Endothelial cell of umbilical vein (primary cell): ENCODE data around the gene AKAP12. TPM values are rescaled to one million over a fixed set of nuclear protein-coding genes. Genes with fewer than 3 reads are reported as not detected.

Experiments
- BruUV-seq: library from RNA; stranded (reverse); fragments of 400-500 nt; replicated peaks from 2 replicates; lab custom pipeline; 2021; lab: Mats Ljungman, UMichigan
- CTCF ChIA-PET: fragments of 300-600, 350-600 bp; sonication (Branson Sonifier 250); formaldehyde crosslinking; loops from one replicate; lab custom pipeline; 2021; ENCODE audit warnings: antibody characterized with exemption, inconsistent platforms; lab: Charles Lee
- POLR2A ChIA-PET: fragments of 300-600, 350-600 bp; sonication (Branson Sonifier 250); formaldehyde crosslinking; loops from one replicate; lab custom pipeline; 2021; ENCODE audit warnings: antibody characterized with exemption, inconsistent platforms; lab: Charles Lee
- DNase-seq: peaks from one replicate; pipeline ENCODE4 v3.0.0-alpha.2; 2011; ENCODE audit warnings: low read depth, low spot score
- FAIRE-seq: peaks from 2 replicates; lab custom pipeline; 2011; peaks lifted over from hg19 to GRCh38; lab: Jason Lieb, UNC
- H2AFZ ChIP-seq: 2 replicates; pipeline ENCODE4 v1.6.0; 2012; ENCODE audit warnings: low read depth, low read length, control low read depth, inconsistent platforms
- H3K27ac ChIP-seq: 2 replicates; pipeline ENCODE4 v1.5.1; 2011; ENCODE audit warnings: low read depth, mild to moderate bottlenecking, control low read depth, low read length, moderate library complexity; ENCODE audit not compliant: insufficient read depth
- H3K27me3 ChIP-seq, 2 experiments: 2 replicates each; pipeline versions ENCODE4 v1.6.0 to v1.6.1; 2011; ENCODE audit warnings: low read length in 2 of 2, mixed read lengths in 1 of 2; ENCODE audit not compliant: control insufficient read depth in 2 of 2, insufficient read depth in 2 of 2
- H3K36me3 ChIP-seq, 2 experiments: 2 replicates in 1 of 2; 3 replicates in 1 of 2; pipeline ENCODE4 v1.5.1; 2011; ENCODE audit warnings: low read length in 2 of 2, mild to moderate bottlenecking in 1 of 2, moderate library complexity in 1 of 2; ENCODE audit not compliant: control insufficient read depth in 2 of 2, insufficient read depth in 2 of 2; ENCODE audit errors: extremely low read depth in 1 of 2
- H3K4me1 ChIP-seq: 3 replicates; pipeline ENCODE4 v1.5.1; 2011; ENCODE audit warnings: mild to moderate bottlenecking, low read length; ENCODE audit not compliant: control insufficient read depth, insufficient read depth; ENCODE audit errors: extremely low read depth
- H3K4me2 ChIP-seq: 2 replicates; pipeline ENCODE4 v1.6.1; 2011; ENCODE audit warnings: low read length, control low read depth, mixed read lengths; ENCODE audit not compliant: insufficient read depth
- H3K4me3 ChIP-seq, 3 experiments: fragments of 200-600 bp in 1 of 3; sonication (generic), shearing (Covaris generic) in 1 of 3; replicated peaks in 1 of 3; 2 replicates each; pipeline ENCODE4 v1.5.1; 2011 to 2016; ENCODE audit warnings: control low read depth in 3 of 3, low read length in 3 of 3, mild to moderate bottlenecking in 2 of 3, inconsistent platforms in 1 of 3, low read depth in 1 of 3, moderate library complexity in 1 of 3; ENCODE audit not compliant: insufficient read depth in 1 of 3
- H3K79me2 ChIP-seq: 2 replicates; pipeline ENCODE4 v1.6.0; 2012; ENCODE audit warnings: low read length, inconsistent platforms; ENCODE audit not compliant: control insufficient read depth, insufficient read depth
- H3K9ac ChIP-seq: replicated peaks from 2 replicates; pipeline ENCODE3; 2011; ENCODE audit warnings: low read length, control low read depth; ENCODE audit not compliant: insufficient read depth; ENCODE audit errors: extremely low read depth
- H3K9me1 ChIP-seq: replicated peaks from 3 replicates; pipeline ENCODE4 v1.6.0; 2011; ENCODE audit warnings: mild to moderate bottlenecking, low read length; ENCODE audit not compliant: control insufficient read depth, insufficient read depth; ENCODE audit errors: extremely low read depth
- H3K9me3 ChIP-seq: replicated peaks from 2 replicates; pipeline ENCODE4 v1.5.1; 2012; ENCODE audit warnings: low read length, inconsistent platforms; ENCODE audit not compliant: control insufficient read depth, insufficient read depth
- H4K20me1 ChIP-seq: replicated peaks from 2 replicates; pipeline ENCODE3; 2011; ENCODE audit warnings: mild to moderate bottlenecking, low read length; ENCODE audit not compliant: control insufficient read depth, insufficient read depth; ENCODE audit errors: extremely low read depth
- EZH2 ChIP-seq: IDR thresholded peaks from 2 replicates; pipeline ENCODE4 v1.6.1; 2012; ENCODE audit warnings: borderline replicate concordance, low read depth, mild to moderate bottlenecking, moderate library complexity, low read length, inconsistent platforms; ENCODE audit not compliant: severe bottlenecking
- FOS ChIP-seq: IDR thresholded peaks from 2 replicates; pipeline ENCODE4 v1.6.1; 2011; ENCODE audit warnings: mild to moderate bottlenecking, low read length, moderate library complexity, borderline replicate concordance; ENCODE audit not compliant: insufficient read depth
- GATA2 ChIP-seq: IDR thresholded peaks from 2 replicates; pipeline ENCODE4 v1.7.0; 2011; ENCODE audit warnings: low read depth, mild to moderate bottlenecking, moderate library complexity, mixed read lengths, low read length; ENCODE audit not compliant: insufficient read length, insufficient read depth
- JUN ChIP-seq: IDR thresholded peaks from 2 replicates; pipeline ENCODE4 v1.6.1; 2011; ENCODE audit warnings: borderline replicate concordance, low read depth; ENCODE audit not compliant: insufficient read length, insufficient read depth
- MYC ChIP-seq: IDR thresholded peaks from one replicate; pipeline ENCODE4 v1.6.1; 2011; ENCODE audit warnings: mild to moderate bottlenecking, low read depth, low read length
- POLR2A ChIP-seq: IDR thresholded peaks from 2 replicates; pipeline ENCODE4 v1.6.1; 2012; ENCODE audit warnings: low read depth, mild to moderate bottlenecking, control low read depth, low read length
- POLR2AphosphoS5 ChIP-seq: IDR thresholded peaks from 2 replicates; pipeline ENCODE4 v1.6.1; 2012; ENCODE audit warnings: low read depth, mild to moderate bottlenecking, control low read depth, low read length, moderate library complexity; ENCODE audit not compliant: insufficient read depth
- dilution Hi-C: fragments of 300-500 bp; cut with MboI; formaldehyde crosslinking; loops from one replicate; pipeline ENCODE4 v1.15.0; 2019; ENCODE audit warnings: low sequenced_read_pairs; ENCODE audit not compliant: extremely low pct_ligation_motif_present
- intact Hi-C: fragments of 100-400 bp; cut with micrococcal nuclease; formaldehyde crosslinking; loops from one replicate; pipeline ENCODE4 v1.10.0; 2022
- polyA plus RNA-seq, 4 experiments: library from polyadenylated mRNA; depleted of rRNA in 3 of 4; stranded (reverse) in 3 of 4; unstranded in 1 of 4; fragments of >200 nt; gene quantifications; 2 replicates each; pipeline versions ENCODE4 v1.2.1 to v1.2.3, GENCODE V29; 2011 to 2012; ENCODE audit warnings: missing spikeins in 1 of 4
- total RNA-seq: library from RNA; stranded (reverse); gene quantifications from 2 replicates; pipeline ENCODE4 v1.2.3, GENCODE V29; 2021
- TF ChIP-seq, protein P1 (sequence below), 2 donors: IDR thresholded peaks; 1 replicate in 1 of 2; 2 replicates in 1 of 2; pipeline ENCODE4 v1.5.1; 2011; ENCODE audit warnings: low read length in 2 of 2, mild to moderate bottlenecking in 2 of 2, moderate library complexity in 2 of 2, control low read depth in 1 of 2, inconsistent platforms in 1 of 2, low read depth in 1 of 2; ENCODE audit not compliant: insufficient read depth in 1 of 2; ENCODE audit errors: extremely low read depth in 1 of 2
- TF ChIP-seq, protein P2 (sequence below): IDR thresholded peaks from 2 replicates; pipeline ENCODE4 v1.6.1; 2011; ENCODE audit not compliant: insufficient read depth, insufficient read length

Gene AKAP12
- total and polyA plus RNA-seq, 2 donors (not counting 3 experiments of a cell fraction or from before 2014, with no cell fraction given) = 46.9 to 340 TPM

- DNase-seq (no peak), FAIRE-seq (no peak)
- TF ChIP-seq EZH2 (no peak), JUN (no peak), POLR2A (no peak)
Observed at GRCh38 chr6:151284012-151284411, 44.2 kb downstream of the AKAP12 start.

DNA sequence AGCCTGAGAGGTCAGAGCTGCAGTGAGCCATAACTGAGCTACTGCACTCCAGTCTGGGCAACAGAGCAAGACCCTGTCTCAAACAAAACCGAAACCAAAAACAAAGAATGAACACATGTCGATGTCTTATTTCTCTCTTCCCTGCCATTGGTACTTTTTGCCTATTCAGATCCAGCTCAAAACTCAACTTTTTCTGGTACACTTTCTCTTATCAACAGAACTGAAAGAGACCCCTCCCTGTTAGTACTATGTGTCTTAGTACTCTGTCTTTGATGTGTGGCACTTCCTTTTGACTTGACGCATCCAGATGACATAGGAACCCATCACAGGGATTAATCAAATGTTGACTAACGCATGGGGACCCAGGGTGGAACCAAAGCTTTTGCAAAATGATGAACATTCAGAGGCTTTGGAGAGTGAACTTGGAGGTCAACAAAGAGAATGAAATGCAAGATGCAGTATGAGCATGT, 44.8 kb downstream of the AKAP12 start:
- TF ChIP-seq POLR2AphosphoS5 (no peak), MYC (no peak), FOS (no peak), EZH2 (no peak), POLR2A (no peak), JUN (no peak), GATA2 (no peak)
- TF ChIP-seq, protein P1, sequence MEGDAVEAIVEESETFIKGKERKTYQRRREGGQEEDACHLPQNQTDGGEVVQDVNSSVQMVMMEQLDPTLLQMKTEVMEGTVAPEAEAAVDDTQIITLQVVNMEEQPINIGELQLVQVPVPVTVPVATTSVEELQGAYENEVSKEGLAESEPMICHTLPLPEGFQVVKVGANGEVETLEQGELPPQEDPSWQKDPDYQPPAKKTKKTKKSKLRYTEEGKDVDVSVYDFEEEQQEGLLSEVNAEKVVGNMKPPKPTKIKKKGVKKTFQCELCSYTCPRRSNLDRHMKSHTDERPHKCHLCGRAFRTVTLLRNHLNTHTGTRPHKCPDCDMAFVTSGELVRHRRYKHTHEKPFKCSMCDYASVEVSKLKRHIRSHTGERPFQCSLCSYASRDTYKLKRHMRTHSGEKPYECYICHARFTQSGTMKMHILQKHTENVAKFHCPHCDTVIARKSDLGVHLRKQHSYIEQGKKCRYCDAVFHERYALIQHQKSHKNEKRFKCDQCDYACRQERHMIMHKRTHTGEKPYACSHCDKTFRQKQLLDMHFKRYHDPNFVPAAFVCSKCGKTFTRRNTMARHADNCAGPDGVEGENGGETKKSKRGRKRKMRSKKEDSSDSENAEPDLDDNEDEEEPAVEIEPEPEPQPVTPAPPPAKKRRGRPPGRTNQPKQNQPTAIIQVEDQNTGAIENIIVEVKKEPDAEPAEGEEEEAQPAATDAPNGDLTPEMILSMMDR (IDR thresholded peaks at IDR 0.05; ENCODE audit: extremely low read depth in 1 of 2, insufficient read depth in 1 of 2, low read depth in 1 of 2, low read length in 2 of 2) = no peak
- TF ChIP-seq, protein P2, sequence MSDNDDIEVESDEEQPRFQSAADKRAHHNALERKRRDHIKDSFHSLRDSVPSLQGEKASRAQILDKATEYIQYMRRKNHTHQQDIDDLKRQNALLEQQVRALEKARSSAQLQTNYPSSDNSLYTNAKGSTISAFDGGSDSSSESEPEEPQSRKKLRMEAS = no peak
- Histone ChIP-seq H3K4me2 (peak overlapping the region; percentile 95), H3K27ac (peak overlapping the region; percentile 85), H3K27me3 (no peaks in the 10 kb centered on the region), H3K9me1 (no peaks in the 10 kb centered on the region), H2AFZ (peak overlapping the region; percentile 2), H3K79me2 (peaks cover 65% of the 10 kb centered on the region), H4K20me1 (no peaks in the 10 kb centered on the region), H3K36me3 (no peaks in the 10 kb centered on the region), H3K4me3 (peak overlapping the region in 1 of 3 experiments; percentile 21), H3K9me3 (no peaks in the 10 kb centered on the region), H3K4me1 (peaks cover 36% of the 10 kb centered on the region), H3K9ac (peak overlapping the region; percentile 35)
- intact Hi-C loops (loop anchor here (2.0 kb wide), 1 partner anchor 16 kb away; no protein-coding TSS in a partner anchor), dilution Hi-C loops (no loop called here)
- CTCF ChIA-PET = interaction anchor here (1.0 to 2.0 kb wide), 5 partner anchors 11 to 270 kb away, joined by 3 to 6 read pairs (median 4); no protein-coding TSS in a partner anchor
- no TSS peak for BruUV-seq
- POLR2A ChIA-PET = no interaction called here
- FAIRE-seq = no peak
- no peak for DNase-seq

More at GRCh38 chr6:151284012-151284411, 44.2 kb downstream of the AKAP12 start:
- Histone ChIP-seq H3K36me3 (no peaks in the 10 kb centered on the region), H3K9ac (no peak overlapping the region), H3K9me3 (no peaks in the 10 kb centered on the region), H3K4me2 (no peak overlapping the region), H3K27me3 (no peaks in the 10 kb centered on the region), H4K20me1 (no peaks in the 10 kb centered on the region), H3K79me2 (peaks cover 63% of the 10 kb centered on the region), H3K9me1 (no peaks in the 10 kb centered on the region), H3K4me3 (no peak overlapping the region), H3K4me1 (peaks cover 36% of the 10 kb centered on the region), H2AFZ (no peak overlapping the region), H3K27ac (no peak overlapping the region)
- intact Hi-C loops (loop anchor here (2.0 kb wide), 1 partner anchor 15 kb away; no protein-coding TSS in a partner anchor), dilution Hi-C loops (no loop called here)
- CTCF ChIA-PET = interaction anchor here (1.2 to 2.0 kb wide), 5 partner anchors 10 to 270 kb away, joined by 3 to 6 read pairs (median 3); no protein-coding TSS in a partner anchor
- POLR2A ChIA-PET = no interaction called here
- no TSS peak for BruUV-seq
